Muscle layer of duodenum (tissue), 2 donors: ENCODE data around the gene RHOT2.

Experiments used
- H3K27ac ChIP-seq: one replicate; pipeline ENCODE4 v1.7.0; 2013; ENCODE audit warnings: mild to moderate bottlenecking, low read length
- H3K27me3 ChIP-seq: one replicate; pipeline ENCODE4 v1.7.0; 2013; ENCODE audit warnings: low read depth, mild to moderate bottlenecking, control low read depth, low read length
- H3K36me3 ChIP-seq, 2 donors: one replicate each; pipeline ENCODE4 v1.7.0; 2013; ENCODE audit warnings: low read length in 2 of 2, control low read depth in 1 of 2, mild to moderate bottlenecking in 1 of 2; ENCODE audit not compliant: insufficient read depth in 2 of 2, control insufficient read depth in 1 of 2
- H3K4me1 ChIP-seq, 2 donors: one replicate each; pipeline ENCODE4 v1.7.0; 2013; ENCODE audit warnings: low read length in 2 of 2, mild to moderate bottlenecking in 2 of 2, control low read depth in 1 of 2, moderate library complexity in 1 of 2; ENCODE audit not compliant: insufficient read depth in 2 of 2, control insufficient read depth in 1 of 2
- H3K4me3 ChIP-seq, 2 donors: one replicate each; pipeline ENCODE4 v1.7.0; 2013; ENCODE audit warnings: low read length in 2 of 2, low read depth in 1 of 2, mild to moderate bottlenecking in 1 of 2
- H3K9me3 ChIP-seq, 2 donors: one replicate each; pipeline ENCODE4 v1.7.0; 2013; ENCODE audit warnings: low read length in 2 of 2, control low read depth in 1 of 2, mild to moderate bottlenecking in 1 of 2; ENCODE audit not compliant: control insufficient read depth in 1 of 2
- donor health status: healthy.

Gene RHOT2

GRCh38 chr16:667780-668518, at the start of gene RHOT2:
TSS of gene RHOT2 (plus strand) at chr16:668132. CDS start at chr16:668200, 68 bp downstream.
- H3K4me3 ChIP-seq = peak within 1 kb of the TSS; percentile 66 to 91

DNA sequence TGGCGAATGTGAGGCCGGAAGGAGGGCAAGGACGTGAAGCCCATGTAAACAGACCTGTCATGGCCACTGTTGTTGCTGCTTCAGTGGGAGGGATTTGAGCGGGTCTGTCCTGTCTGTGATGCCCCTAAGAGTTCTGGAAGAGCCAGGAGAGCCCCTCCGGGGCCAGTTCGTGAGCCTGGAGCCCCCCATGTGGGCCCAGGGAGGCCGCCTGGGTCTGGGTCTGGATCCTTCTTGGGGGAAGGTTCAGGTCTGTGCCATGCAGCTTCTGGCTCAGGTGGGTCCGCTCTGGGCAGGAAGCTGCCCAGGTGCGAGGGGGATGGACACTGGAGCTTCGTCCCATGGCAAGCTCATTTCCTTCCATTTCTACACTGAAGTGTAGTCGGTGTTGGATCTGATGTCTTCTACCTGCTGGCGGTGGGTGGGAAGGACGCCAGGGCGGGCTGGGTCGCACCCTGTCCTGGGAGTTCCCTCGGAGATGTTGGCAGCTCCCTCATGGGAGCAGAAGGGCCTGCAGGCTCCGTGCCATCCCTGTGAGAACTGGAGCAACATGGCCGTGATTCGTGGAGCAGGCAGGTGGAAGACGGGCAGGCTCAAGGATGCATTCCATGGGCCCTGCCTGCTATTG, 48.3 kb upstream of the RHOT2 start:
- no peaks in the 10 kb centered on the region for H3K4me1 ChIP-seq
- no peaks in the 10 kb centered on the region for H3K27me3 ChIP-seq
- H3K27ac ChIP-seq = no peak overlapping the region
- no peaks in the 10 kb centered on the region for H3K9me3 ChIP-seq
- H3K36me3 ChIP-seq = peaks cover 0 to 6% of the 10 kb centered on the region in 2 donors
- no peak overlapping the region for H3K4me3 ChIP-seq

More at GRCh38 chr16:667780-668518, at the start of gene RHOT2:
- Histone ChIP-seq H3K36me3 (peaks cover 4 to 36% of the 10 kb centered on the region in 2 donors), H3K27ac (no peak within 1 kb of the TSS), H3K27me3 (no peaks in the 10 kb centered on the region), H3K9me3 (no peaks in the 10 kb centered on the region), H3K4me1 (peaks cover 3 to 19% of the 10 kb centered on the region in 2 donors)

GRCh38 chr16:620700-621525, 47.0 kb upstream of the RHOT2 start:
- Histone ChIP-seq H3K27me3 (no peaks in the 10 kb centered on the region), H3K9me3 (no peaks in the 10 kb centered on the region), H3K27ac (no peak overlapping the region), H3K36me3 (peaks cover 0 to 13% of the 10 kb centered on the region in 2 donors), H3K4me3 (no peak overlapping the region), H3K4me1 (no peaks in the 10 kb centered on the region)

DNA sequence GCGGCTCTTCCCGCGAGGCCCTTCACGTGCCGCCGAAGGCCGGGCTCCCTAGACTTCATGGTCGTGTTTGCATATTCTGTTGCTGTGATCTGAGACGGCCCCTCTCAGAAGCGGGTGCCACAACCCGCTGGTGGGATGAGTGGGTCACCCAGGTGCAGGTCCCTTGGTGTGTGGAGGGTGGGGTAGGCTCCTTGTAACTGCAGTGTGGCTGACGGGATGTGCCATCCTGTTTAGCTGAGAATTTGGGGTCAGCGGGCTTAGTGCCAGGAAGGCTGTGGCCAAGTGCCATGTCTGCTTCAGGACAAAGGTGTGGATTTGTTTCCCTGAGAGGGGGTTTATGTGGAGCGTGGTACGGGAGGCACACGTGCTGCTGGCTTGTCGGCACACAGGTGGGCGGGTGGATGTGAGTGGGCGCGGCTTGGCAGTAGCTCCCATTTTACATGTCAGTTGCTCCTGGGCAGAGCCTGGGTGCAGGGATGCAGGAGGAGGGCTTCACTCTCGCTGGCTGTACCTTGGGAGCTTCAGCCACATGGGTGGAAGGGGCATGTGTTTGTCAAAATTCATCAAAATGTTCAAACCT, 46.3 kb upstream of the RHOT2 start:
- H3K27me3 ChIP-seq = no peaks in the 10 kb centered on the region
- H3K4me1 ChIP-seq = no peaks in the 10 kb centered on the region
- peaks cover 0 to 20% of the 10 kb centered on the region in 2 donors for H3K36me3 ChIP-seq
- no peak overlapping the region for H3K27ac ChIP-seq
- no peak overlapping the region for H3K4me3 ChIP-seq
- H3K9me3 ChIP-seq = no peaks in the 10 kb centered on the region

GRCh38 chr16:622920-623280, 45.0 kb upstream of the RHOT2 start:
- no peak overlapping the region for H3K4me3 ChIP-seq
- no peaks in the 10 kb centered on the region for H3K9me3 ChIP-seq
- peaks cover 0 to 23% of the 10 kb centered on the region in 2 donors for H3K36me3 ChIP-seq
- no peaks in the 10 kb centered on the region for H3K27me3 ChIP-seq
- H3K4me1 ChIP-seq = no peaks in the 10 kb centered on the region
- H3K27ac ChIP-seq = no peak overlapping the region

DNA sequence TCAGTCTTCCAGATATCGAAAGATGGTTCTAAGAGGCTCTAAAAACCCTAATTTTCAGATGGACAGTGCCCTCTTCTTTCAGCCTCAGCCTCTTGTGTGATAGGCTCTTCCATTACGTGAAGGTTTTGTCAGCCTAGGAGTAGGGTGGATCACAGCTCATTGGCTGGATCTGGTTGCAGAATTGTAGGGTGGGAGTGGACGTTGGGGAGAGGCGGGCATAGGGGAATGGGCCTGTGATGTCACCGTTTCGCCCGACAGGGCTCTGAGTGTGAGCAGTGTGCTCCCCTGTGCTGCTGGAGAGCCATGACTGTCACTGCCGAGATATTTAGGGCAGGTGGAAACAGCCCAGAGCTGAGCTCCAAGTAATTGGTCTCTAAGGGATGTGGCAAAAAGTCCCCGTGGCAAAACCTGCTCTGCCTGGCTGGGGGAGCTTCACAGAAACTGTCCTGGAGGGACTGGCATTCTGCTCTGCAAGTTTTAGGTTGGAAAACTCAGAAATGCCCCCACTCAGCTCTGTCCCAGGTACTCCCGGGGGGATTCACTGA, 43.3 kb upstream of the RHOT2 start:
- H3K4me1 ChIP-seq = peaks cover 0 to 1% of the 10 kb centered on the region in 2 donors
- no peak overlapping the region for H3K27ac ChIP-seq
- no peaks in the 10 kb centered on the region for H3K9me3 ChIP-seq
- H3K4me3 ChIP-seq = no peak overlapping the region
- no peaks in the 10 kb centered on the region for H3K27me3 ChIP-seq
- H3K36me3 ChIP-seq = peaks cover 0 to 32% of the 10 kb centered on the region in 2 donors

DNA sequence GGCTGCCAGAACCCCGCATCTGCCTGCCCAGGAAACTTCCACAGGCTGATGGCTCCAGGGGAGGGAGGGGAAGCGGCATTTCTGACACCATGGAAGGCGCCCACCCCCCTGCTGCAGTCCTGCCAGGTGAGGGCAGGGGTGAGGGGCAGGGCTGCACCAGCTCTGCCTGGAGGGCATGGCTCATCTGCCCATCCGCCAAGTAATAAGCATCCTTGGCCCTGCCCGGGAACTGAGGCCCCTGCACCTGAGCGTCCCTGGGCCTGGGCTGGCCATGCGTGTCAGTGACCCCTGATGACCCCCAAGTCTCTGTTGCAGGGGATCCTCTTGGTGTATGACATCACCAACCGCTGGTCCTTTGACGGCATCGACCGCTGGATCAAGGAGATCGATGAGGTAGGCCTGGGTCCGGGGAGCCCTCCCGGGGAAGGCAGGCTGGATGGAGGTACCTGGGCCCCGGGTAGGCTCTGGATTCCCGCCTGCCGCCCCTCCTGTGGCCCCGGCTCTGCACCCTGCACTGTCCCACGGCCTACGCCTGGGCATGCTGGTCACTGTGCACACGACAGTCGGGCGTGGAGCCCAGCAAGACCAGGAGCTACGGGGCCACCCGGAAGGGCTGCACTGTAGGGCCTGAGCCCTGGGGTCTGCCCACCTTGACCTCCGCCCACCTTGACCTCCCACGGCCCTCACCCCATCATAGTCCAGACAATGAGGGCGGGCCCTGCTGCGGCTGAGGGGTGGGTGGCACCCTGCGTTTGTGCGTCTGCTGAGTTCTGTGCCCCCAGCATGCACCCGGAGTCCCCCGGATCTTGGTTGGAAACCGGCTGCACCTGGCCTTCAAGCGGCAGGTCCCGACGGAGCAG, 42.6 kb upstream of the RHOT2 start:
- H3K4me3 ChIP-seq = no peak overlapping the region
- no peaks in the 10 kb centered on the region for H3K27me3 ChIP-seq
- H3K4me1 ChIP-seq = peaks cover 0 to 9% of the 10 kb centered on the region in 2 donors
- H3K36me3 ChIP-seq = peaks cover 0 to 32% of the 10 kb centered on the region in 2 donors
- H3K9me3 ChIP-seq = no peaks in the 10 kb centered on the region
- no peak overlapping the region for H3K27ac ChIP-seq

- H3K36me3 ChIP-seq = peaks cover 0 to 32% of the 10 kb centered on the region in 2 donors
- no peak overlapping the region for H3K4me3 ChIP-seq
- H3K4me1 ChIP-seq = peaks cover 0 to 17% of the 10 kb centered on the region in 2 donors
- no peak overlapping the region for H3K27ac ChIP-seq
- no peaks in the 10 kb centered on the region for H3K27me3 ChIP-seq
- no peaks in the 10 kb centered on the region for H3K9me3 ChIP-seq
These were observed 41.8 kb upstream of the RHOT2 start for GRCh38 chr16:625977-626765.

- peaks cover 0 to 32% of the 10 kb centered on the region in 2 donors for H3K36me3 ChIP-seq
- H3K27me3 ChIP-seq = no peaks in the 10 kb centered on the region
- no peak overlapping the region for H3K27ac ChIP-seq
- H3K4me3 ChIP-seq = no peak overlapping the region
- H3K9me3 ChIP-seq = no peaks in the 10 kb centered on the region
- H3K4me1 ChIP-seq = peaks cover 0 to 19% of the 10 kb centered on the region in 2 donors
These were observed 41.0 kb upstream of the RHOT2 start for GRCh38 chr16:626787-627453.
